T-helper 2 cell (primary cell): ENCODE measurements around the gene SH3PXD2B.
A peak's percentile ranks its signal among the peaks of the same experiment; 100 is the strongest.
"Not testable (repeated sequence)": the region's sequence is repeated elsewhere in the genome, so short reads cannot be mapped to it uniquely, and the experiment has no call there.

ENCODE experiments used
- DNase-seq, 5 experiments: peaks; one replicate each; pipeline versions ENCODE4 v3.0.0 to v3.0.0-alpha.2; 2012 to 2022

Gene SH3PXD2B

DNA sequence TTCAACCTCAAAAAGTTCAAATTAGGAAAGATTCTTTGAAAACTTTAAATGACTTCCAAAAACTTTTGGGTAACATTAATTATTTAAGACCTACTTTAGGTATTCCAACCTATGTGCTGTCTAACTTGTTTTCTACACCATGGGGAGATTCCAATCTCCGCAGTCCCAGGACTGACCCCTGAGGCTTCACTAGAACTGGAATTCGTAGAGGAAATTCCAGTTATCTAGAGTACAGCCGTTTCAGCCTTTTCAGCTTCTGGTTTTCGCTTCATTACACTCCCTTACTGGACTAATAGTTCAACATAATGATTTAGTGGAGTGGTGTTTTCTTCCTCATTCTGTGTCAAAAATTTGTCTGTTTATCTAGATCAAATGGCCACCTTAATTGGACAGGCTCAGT lies 55.7 kb downstream of the SH3PXD2B start:
- DNase-seq, result not testable (repeated sequence)

- DNase-seq, result not testable (repeated sequence)
Measured at GRCh38 chr5:172396994-172397393, 57.3 kb downstream of the SH3PXD2B start.

DNA sequence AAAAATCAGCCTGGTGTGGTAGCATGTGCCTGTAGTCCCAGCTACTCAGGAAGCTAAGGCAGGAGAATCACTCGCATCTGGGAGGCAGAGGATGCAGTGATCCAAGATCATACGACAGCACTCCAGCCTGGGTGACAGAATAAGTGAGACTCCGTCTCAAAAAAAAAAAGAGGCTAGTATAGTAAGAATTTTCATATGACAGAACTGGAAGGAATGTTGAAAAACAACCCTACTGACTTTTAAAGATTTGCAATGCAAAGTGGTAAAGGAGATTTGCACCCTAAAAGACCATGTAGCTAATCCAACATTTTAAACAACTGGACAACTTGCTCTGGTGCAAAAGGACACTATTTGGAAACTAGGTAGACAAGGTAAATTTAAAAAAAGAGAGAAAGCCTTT lies 58.1 kb downstream of the SH3PXD2B start:
- no peak for DNase-seq

DNA sequence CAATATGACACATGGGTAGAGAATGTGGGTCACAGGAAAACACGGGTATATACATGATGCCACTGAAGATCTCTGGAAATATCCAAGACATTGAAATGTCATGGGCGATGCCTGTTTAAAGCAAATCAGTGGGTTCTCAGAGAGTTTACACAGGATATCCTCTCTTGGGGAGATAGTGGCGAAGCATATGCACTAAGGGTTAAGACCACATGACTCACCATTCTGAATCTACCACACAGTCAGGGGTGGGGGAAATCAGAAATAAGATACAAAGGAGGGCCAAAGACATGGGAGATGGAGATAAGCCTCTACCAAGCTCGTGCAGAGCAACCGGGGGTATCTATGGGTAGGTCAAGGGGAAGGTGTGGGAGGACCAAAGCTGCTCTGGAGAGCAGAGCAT lies 58.8 kb downstream of the SH3PXD2B start:
- peak in 1 of 5 experiments; percentile 32 for DNase-seq

DNA sequence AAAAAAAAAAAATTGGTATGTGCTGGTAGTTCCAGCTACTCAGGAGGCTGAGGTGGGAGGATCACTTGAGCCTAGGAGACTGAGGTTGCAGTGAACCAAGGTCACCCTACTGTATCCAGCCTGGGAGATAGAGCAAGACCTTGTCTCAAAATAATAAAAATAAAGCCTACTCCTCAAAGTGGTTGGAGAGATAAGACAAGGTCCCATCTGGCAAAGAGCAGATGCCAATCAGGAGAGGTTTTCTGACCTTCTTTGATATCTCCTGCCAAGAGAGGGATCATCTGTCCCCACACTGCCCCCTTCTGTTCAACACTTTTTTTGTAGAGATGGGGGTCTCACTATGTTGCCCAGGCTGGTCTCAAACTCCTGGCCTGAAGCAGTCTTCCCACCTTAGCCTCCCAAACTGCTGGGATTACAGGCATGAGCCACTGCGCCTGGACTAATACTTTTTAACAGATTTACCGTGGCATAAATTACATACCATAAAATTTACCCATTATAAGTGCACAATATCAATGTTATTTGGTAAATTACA lies 64.7 kb downstream of the SH3PXD2B start:
- no peak for DNase-seq

DNA sequence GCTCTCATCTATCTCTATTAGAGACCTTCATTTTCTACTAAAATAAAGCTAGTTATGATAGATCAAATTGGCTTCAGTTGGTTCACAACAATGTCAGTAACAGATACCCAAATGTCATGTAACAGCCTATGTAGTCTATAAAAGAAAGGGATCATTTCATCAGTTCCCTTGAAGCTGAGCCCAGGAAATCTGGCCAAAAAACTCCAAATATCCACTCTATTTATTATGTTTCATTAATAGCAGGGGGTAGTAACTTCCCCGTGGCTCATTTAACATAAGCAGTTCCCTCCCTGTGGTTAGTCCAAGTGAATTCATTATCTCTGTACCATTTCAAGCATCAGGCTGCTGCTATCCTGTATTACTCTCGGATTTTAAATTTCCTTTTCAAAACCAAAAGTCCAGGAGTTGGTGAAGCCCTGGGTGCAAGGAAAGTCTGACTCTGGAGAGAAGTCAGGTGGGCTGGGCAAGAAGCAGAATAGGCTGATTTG lies 66.0 kb downstream of the SH3PXD2B start:
- DNase-seq, result no peak

DNA sequence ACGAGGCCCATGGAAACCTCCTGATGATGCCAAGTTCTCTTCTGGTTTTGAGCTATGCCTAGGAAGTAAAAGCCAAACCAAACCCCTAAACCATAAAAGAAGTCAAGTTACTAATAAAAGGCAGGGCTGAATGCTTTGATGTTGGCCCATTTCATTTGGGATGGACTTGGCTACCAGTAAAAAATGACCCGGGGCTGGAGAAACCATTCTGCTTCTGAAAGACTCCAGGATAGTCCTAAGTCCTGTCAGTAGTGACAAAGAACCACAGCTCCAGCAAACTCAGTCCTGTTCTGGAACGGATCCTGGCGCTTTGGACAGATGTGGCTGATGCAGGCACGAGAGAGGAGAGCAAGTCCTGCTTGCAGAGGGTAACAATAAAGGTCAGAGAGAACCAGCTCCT lies 68.6 kb downstream of the SH3PXD2B start:
- DNase-seq, result no peak

DNA sequence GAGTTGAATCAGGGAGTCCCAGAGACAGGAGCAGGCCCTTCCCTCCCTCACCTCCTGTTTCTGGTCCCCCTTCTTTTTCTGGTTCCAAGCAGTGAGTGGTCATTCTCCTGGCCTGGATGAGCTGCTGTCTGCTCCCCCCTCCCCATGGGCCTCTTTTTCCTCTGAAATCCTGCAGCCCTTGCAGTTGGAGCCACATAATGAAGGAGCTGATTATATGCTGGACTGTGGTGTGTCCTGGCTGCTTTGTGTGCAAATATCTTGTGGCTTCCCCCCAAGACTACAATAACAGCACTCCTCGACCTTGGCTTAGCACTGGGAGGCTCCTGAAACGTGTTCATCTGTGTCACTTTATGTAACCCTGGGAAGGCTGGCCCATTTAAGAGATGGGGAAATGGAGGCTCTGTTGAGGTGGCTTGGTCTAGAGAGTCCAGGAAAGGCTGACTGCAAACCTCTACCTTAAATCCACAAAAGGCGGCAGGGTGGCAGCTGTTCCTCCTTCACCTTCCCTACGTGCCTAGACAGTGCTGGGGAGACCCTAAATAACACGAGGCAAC lies 69.2 kb downstream of the SH3PXD2B start:
- no peak for DNase-seq

DNA sequence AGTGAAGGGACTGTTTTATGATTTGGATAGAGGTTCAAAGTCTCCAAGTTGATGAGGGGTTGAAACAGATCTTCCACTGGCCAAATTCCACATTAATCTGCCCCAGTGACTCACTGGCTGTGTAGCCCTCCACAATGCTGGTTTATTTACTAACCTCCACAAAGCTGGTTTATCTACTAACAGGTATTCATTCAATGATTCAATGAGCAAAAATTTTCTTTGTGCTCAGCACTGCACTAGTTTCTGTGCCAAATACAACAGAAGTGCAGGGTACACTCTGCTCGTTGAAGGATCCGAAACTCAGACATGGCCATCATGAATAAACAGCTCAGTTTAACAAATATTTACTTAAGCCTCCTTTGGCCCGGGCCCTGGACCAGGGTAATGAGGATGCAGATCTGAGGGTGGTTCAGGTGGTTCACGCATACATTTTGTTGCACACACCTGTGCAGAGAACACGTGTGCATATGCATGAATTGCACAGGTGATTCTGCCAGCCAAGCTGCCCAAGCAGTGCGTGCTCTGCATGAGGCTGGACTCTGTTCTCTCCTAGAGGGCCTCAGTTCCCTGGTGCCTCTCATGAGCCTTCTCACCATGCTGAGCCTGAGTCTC lies 71.0 kb downstream of the SH3PXD2B start:
- DNase-seq, result no peak

DNA sequence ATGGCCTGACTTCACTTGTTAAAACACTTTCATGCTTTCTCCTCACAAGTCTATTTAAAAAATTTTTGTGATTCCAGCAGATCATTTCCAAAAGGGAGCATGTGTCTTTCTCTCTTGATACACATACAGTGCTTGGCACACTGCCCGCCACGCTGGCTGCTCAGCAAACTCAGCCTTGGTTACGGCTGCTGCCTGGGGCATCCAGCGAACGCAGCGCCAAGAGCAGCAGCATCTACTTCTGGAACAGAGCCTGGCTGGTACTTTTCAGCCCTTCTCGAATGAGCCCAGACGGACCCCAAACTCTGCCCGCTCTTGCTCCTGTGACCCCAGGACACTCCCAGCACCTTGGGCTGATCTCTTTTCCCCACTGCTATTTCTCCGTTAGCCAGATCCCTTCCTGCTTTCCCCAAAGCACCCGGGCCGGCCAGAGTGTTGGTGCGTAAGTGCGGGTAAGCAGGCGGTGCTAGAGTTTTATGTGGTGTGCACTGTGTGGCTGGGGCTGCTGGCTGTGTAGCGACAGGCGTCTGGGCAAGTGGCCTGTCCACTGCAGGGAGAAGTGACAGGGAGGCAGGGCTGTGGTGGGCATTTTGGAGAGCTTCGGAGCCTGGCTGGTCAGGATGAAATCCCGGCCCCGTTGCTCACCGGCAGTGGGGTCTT lies 73.2 kb downstream of the SH3PXD2B start:
- DNase-seq, result no peak

- no peak for DNase-seq
Measured at GRCh38 chr5:172380301-172380986, 73.9 kb downstream of the SH3PXD2B start.

GRCh38 chr5:172379481-172379880 lies 74.8 kb downstream of the SH3PXD2B start:
- DNase-seq, result no peak

DNA sequence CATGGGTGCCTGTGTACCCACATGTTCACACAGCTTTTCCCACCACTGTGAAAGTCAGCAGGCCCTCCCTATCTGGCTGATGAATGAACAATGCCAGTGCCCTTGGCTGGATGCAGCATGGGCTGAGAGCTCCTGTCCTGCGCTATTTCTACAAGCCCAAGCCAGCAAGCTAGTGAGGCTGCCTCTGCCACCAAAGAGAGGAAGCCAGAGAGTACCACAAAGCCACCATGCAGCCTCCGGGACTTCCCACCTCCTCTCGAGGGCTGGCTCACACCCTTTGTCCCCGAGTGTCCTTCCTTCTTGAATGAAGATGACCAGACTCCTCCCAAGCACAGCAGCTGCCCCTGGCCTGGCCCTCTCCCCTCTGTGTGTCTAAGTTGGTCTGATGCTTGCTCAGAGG lies 76.5 kb downstream of the SH3PXD2B start:
- DNase-seq, result no peak

- no peak for DNase-seq
Measured at GRCh38 chr5:172377438-172377837, 76.9 kb downstream of the SH3PXD2B start.

DNA sequence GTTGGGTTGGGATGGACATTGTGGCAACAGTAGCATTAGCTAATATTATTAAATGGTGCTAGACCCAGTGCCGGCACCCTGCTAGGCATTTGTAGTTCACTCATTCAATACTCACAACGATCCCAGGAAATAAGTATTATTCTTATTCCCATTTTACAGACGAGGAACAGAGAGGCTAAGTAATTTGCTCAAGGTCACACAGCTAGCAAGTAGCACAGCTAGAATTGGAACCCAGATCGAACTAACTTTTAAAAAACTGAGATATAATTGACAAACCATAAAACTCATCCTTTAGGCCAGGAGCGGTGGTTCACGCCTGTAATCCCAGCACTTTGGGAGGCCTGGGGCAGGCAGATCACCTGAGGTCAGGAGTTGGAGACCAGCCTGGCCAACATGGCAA lies 79.5 kb downstream of the SH3PXD2B start:
- DNase-seq, result no peak

DNA sequence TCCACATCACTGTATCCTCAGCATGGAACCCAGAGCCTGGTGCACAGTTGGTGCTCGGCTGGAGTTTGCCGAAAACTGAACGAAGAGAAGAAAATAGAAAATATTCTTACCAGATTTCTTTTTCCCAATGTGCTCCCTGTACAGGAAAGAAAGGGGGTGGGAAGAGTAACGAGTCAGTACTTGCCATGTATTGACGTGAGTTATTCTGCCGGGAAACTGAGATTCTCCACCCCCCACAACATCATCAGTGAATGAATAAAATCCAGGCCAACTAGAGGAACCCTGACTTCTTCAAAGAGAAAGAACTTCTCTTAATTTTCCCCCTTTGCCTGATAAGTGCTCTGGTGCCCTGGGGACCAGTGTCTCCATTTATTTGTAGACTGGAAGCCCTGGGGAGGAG lies 80.6 kb downstream of the SH3PXD2B start:
- no peak for DNase-seq

DNA sequence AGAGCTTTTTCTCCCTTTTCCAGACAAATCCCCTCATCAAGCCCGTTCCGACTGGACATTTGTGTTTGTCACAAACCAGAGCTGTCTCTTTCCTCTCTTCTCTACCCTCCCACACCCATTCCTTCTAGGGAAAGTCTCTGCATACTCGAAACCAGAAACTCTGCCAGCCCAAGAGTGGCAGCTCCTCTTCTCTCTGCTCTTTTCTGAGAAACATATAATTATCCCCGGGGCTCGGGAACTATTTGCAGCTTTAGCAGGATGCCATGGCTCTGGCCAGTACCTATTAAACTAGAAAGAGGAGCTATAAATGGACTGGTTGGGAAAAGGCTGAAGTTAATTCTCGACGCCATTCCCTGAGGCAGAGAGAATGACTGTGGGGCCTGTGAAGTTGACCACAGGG lies 82.6 kb downstream of the SH3PXD2B start:
- no peak for DNase-seq

- DNase-seq, result peak in 1 of 5 experiments; percentile 39
Measured at GRCh38 chr5:172370648-172371545, 83.4 kb downstream of the SH3PXD2B start.

GRCh38 chr5:172370237-172370640 lies 84.1 kb downstream of the SH3PXD2B start:
- no peak for DNase-seq

GRCh38 chr5:172368699-172369098 lies 85.6 kb downstream of the SH3PXD2B start:
- DNase-seq, result not testable (repeated sequence)

DNA sequence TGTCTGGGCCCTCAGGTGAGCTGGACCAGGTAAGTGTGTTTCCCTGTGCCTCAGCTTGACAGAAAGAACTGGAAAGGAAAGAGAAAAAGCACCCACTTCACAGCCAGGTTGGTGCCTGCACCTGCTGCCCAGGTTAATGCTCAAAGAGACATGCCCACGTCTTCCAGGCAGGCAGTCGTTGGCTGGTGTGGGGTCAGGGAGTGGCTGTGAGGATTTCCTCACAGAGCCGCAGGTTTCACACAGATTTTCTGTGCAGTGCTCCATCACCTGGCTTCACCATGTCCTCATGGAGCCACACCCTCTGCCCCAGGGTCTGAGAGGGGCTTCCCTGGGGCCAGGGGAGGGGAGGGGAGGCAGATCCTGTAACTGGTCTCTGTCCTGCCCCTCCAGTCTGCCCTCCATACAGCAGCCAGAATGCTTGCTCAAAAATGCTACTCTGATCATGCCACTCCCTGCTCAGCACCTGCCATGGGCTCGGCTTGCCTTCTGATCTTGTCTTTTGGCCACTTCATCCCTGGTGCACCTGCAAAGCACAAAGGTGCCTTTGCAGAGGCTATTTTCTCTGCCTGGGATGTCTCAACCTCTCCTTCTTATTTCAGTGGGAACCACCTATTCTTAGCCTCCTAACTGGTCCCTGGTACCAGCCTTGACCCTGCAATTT lies 88.2 kb downstream of the SH3PXD2B start:
- no peak for DNase-seq

DNA sequence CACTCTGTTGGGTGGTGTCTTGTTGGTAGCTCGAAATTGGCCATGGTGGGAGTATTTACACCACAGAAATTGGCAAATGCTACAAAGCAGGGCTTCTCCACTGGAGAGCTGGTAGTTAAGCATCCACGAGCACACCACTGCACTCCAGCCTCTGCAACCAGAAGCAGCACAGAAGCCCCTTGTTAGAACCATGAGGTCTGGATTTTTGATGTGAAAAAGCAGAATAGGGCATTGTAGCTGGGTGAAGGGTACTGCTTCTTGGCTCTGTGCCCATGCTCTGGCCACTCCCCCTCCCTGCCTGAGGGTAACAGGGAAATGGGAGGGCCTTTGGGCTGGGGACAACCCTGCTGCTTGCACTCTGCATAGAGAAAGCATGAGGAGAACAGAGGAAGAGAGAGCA lies 89.6 kb downstream of the SH3PXD2B start:
- DNase-seq, result peak in 1 of 5 experiments; percentile 44
